GM19193 (cell line): Measurements from ENCODE around the gene CDC6.

Source experiments
- POLR2A ChIP-seq: IDR thresholded peaks from 4 replicates; pipeline ENCODE4 v1.6.1; 2011; ENCODE audit not compliant: insufficient read depth, insufficient read length; ENCODE audit errors: extremely low read depth

CDC6 gene

GRCh38 chr17:40306395-40306794 lies 18.7 kb downstream of the CDC6 start:
- no peak for TF ChIP-seq POLR2A

GRCh38 chr17:40307001-40307730 lies 19.5 kb downstream of the CDC6 start:
- TF ChIP-seq POLR2A = no peak

GRCh38 chr17:40307740-40308239 lies 20.1 kb downstream of the CDC6 start:
- no peak for TF ChIP-seq POLR2A

GRCh38 chr17:40309031-40309948 lies 21.6 kb downstream of the CDC6 start, which contains the start of gene RARA:
Gene RARA, plus strand, starts transcription at chr17:40309180. Its CDS starts 22,039 bp downstream, at chr17:40331219.
- no peak for TF ChIP-seq POLR2A

GRCh38 chr17:40309949-40310510 lies 22.4 kb downstream of the CDC6 start:
- no peak for TF ChIP-seq POLR2A

GRCh38 chr17:40310882-40311391 lies 23.3 kb downstream of the CDC6 start:
- TF ChIP-seq POLR2A = no peak

- no peak for TF ChIP-seq POLR2A
These were observed 23.9 kb downstream of the CDC6 start for GRCh38 chr17:40311575-40311974.

GRCh38 chr17:40312131-40312731 lies 24.6 kb downstream of the CDC6 start:
- TF ChIP-seq POLR2A = no peak

- no peak for TF ChIP-seq POLR2A
These were observed 25.4 kb downstream of the CDC6 start for GRCh38 chr17:40312893-40313667.

- TF ChIP-seq POLR2A = no peak
These were observed 26.2 kb downstream of the CDC6 start for GRCh38 chr17:40313668-40314583.

- no peak for TF ChIP-seq POLR2A
These were observed 26.9 kb downstream of the CDC6 start for GRCh38 chr17:40314584-40314956.

- no peak for TF ChIP-seq POLR2A
These were observed 27.5 kb downstream of the CDC6 start for GRCh38 chr17:40315206-40315605.
